Uterus (tissue), 2 donors: ENCODE data around the gene RAB11A.

Experiments
- POLR2A ChIP-seq, 2 donors: fragments of 450-650 bp; IDR thresholded peaks; one replicate each; pipeline ENCODE4 v1.6.1; 2016; ENCODE audit warnings: antibody characterized with exemption in 2 of 2, mild to moderate bottlenecking in 1 of 2, moderate library complexity in 1 of 2
- TF ChIP-seq, protein P1 (sequence below), 4 experiments: fragments of 200-600 bp in 2 of 4; fragments of 450-650 bp in 2 of 4; sonication (generic) in 2 of 4; IDR thresholded peaks; one replicate each; pipeline ENCODE4 v1.5.1; 2016 to 2019; ENCODE audit warnings: antibody characterized with exemption in 4 of 4, mild to moderate bottlenecking in 2 of 4, moderate library complexity in 1 of 4

DNA sequence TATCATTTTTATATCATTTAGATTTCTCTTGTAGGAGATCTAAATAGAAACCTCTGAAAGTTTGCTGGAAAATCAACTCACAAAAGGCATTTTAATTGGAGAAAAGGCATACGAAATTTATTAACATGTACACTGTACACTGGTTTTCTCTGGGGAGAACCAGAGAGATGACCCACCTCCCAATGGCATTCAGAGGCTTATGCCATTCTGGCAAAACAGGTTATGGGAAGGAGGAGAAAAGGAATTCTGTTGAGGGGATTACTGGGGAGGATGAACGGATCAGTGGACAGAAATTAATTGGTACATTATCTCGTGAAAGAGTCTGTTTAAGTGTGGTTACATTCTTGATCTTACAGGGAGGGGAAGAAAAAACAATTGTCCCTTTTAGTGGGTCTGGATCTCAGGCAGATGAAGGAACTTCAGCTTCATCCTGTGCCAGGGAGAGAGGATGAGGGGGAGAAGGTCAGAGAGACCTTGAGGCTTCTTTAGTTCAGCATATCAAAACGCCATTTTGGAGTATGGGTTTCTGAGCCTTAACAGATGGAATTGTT, 16.5 kb downstream of the RAB11A start:
- TF ChIP-seq, protein P1, sequence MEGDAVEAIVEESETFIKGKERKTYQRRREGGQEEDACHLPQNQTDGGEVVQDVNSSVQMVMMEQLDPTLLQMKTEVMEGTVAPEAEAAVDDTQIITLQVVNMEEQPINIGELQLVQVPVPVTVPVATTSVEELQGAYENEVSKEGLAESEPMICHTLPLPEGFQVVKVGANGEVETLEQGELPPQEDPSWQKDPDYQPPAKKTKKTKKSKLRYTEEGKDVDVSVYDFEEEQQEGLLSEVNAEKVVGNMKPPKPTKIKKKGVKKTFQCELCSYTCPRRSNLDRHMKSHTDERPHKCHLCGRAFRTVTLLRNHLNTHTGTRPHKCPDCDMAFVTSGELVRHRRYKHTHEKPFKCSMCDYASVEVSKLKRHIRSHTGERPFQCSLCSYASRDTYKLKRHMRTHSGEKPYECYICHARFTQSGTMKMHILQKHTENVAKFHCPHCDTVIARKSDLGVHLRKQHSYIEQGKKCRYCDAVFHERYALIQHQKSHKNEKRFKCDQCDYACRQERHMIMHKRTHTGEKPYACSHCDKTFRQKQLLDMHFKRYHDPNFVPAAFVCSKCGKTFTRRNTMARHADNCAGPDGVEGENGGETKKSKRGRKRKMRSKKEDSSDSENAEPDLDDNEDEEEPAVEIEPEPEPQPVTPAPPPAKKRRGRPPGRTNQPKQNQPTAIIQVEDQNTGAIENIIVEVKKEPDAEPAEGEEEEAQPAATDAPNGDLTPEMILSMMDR (IDR thresholded peaks at IDR 0.05) = no peak
- no peak for TF ChIP-seq POLR2A (IDR thresholded peaks at IDR 0.05)
